Type B pancreatic cell (in vitro differentiated cells): ENCODE data around the gene RAB34. TPM values are rescaled to one million over a fixed set of nuclear protein-coding genes. Genes with fewer than 3 reads are reported as not detected.

Experiments
- DNase-seq: peaks from one replicate; pipeline ENCODE4 v3.0.0; 2021; ENCODE audit warnings: mixed read lengths; ENCODE audit not compliant: unreplicated experiment; ENCODE audit errors: extremely low spot score
- H3K27ac Mint-ChIP-seq: 2 replicates; pipeline ENCODE4 v1.8.0; 2021; ENCODE audit warnings: mild to moderate bottlenecking, mixed read lengths
- H3K27me3 Mint-ChIP-seq: 2 replicates; pipeline ENCODE4 v1.8.0; 2021; ENCODE audit warnings: mixed read lengths
- H3K36me3 Mint-ChIP-seq: 2 replicates; pipeline ENCODE4 v1.8.0; 2021; ENCODE audit warnings: mixed read lengths
- H3K4me1 Mint-ChIP-seq: one replicate; pipeline ENCODE4 v1.8.0; 2021; ENCODE audit warnings: mixed read lengths; ENCODE audit not compliant: unreplicated experiment
- H3K4me3 Mint-ChIP-seq: 2 replicates; pipeline ENCODE4 v1.8.0; 2021; ENCODE audit warnings: mild to moderate bottlenecking, mixed read lengths
- H3K9me3 Mint-ChIP-seq: 2 replicates; pipeline ENCODE4 v1.8.0; 2021; ENCODE audit warnings: mixed read lengths
- total RNA-seq: library from RNA; stranded (reverse); gene quantifications from 2 replicates; pipeline ENCODE4 v1.2.1, GENCODE V29; 2021; ENCODE audit warnings: low replicate concordance
- TF ChIP-seq, protein P1 (sequence below): fragments of 200-600 bp; sonication (generic); conservative IDR thresholded peaks from 2 replicates; pipeline ENCODE4 v1.5.0; 2021; ENCODE audit warnings: antibody characterized with exemption, mild to moderate bottlenecking

The RAB34 gene
- total RNA-seq, 1 donor from 2014 or later = 133 TPM

DNA sequence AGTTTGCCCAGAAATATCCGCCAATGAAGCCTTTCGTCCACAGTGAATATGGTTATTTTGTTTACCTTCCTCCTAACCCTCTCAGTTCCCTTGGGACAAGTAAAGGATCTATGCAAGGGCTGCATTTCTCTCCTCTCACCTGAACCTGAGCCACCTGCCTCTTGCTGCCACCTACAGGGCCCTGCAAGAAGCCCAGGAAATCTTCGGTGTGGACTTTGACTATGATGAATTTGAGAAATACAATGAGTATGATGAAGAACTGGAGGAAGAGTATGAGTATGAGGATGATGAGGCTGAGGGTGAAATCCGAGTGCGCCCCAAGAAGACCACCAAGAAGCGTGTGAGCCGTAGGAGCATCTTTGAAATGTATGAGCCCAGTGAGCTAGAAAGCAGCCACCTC lies 41.7 kb downstream of the RAB34 start:
- H3K4me3 Mint-ChIP-seq = no peak overlapping the region
- H3K27me3 Mint-ChIP-seq = no peaks in the 10 kb centered on the region
- TF ChIP-seq, protein P1, sequence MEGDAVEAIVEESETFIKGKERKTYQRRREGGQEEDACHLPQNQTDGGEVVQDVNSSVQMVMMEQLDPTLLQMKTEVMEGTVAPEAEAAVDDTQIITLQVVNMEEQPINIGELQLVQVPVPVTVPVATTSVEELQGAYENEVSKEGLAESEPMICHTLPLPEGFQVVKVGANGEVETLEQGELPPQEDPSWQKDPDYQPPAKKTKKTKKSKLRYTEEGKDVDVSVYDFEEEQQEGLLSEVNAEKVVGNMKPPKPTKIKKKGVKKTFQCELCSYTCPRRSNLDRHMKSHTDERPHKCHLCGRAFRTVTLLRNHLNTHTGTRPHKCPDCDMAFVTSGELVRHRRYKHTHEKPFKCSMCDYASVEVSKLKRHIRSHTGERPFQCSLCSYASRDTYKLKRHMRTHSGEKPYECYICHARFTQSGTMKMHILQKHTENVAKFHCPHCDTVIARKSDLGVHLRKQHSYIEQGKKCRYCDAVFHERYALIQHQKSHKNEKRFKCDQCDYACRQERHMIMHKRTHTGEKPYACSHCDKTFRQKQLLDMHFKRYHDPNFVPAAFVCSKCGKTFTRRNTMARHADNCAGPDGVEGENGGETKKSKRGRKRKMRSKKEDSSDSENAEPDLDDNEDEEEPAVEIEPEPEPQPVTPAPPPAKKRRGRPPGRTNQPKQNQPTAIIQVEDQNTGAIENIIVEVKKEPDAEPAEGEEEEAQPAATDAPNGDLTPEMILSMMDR = no peak
- no peaks in the 10 kb centered on the region for H3K9me3 Mint-ChIP-seq
- no peak for DNase-seq
- peaks cover 23% of the 10 kb centered on the region for H3K36me3 Mint-ChIP-seq
- H3K4me1 Mint-ChIP-seq = no peaks in the 10 kb centered on the region
- H3K27ac Mint-ChIP-seq = no peak overlapping the region

DNA sequence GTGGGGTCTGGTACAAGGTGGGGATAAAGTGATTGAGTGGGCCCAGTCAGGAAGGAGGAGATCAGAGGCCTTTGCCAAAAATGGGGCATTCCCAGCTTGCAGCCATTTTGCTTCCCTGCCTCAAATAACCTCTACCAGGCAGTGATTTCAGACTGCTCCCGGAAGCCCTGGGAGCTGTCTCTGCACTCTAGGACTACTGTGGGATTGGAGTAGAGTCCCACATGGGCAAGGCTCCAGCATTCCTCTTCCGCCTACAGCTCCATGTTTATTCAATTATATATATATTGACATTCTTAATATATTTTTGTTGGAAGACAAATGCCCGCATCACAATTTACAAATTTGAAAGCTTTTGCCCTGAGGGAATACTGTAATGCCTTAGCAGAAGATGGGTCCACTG lies 42.2 kb downstream of the RAB34 start:
- H3K27me3 Mint-ChIP-seq = no peaks in the 10 kb centered on the region
- H3K9me3 Mint-ChIP-seq = no peaks in the 10 kb centered on the region
- DNase-seq = no peak
- H3K4me3 Mint-ChIP-seq = no peak overlapping the region
- no peak overlapping the region for H3K27ac Mint-ChIP-seq
- peaks cover 25% of the 10 kb centered on the region for H3K36me3 Mint-ChIP-seq
- TF ChIP-seq, protein P1 = no peak
- H3K4me1 Mint-ChIP-seq = no peaks in the 10 kb centered on the region

DNA sequence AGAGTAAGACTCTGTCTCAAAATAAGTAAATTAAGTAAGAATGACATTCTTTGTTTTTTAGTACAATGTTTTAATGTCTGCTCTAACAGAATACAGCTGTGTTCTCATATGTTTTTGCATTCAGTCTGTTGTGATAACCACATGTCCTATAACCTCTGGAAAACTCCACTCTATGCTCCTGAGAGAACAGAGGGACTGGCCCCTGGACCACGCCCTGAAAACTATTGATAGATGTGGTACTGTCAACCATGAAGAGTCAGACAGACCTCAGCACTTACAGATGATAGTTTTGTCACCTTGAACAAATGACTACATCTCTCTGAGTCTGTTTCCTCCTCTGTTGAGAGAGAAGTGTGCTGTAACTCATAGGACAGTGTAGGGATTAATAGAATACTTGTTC lies 47.8 kb downstream of the RAB34 start:
- Mint-ChIP-seq H3K9me3 (no peaks in the 10 kb centered on the region), H3K4me3 (no peak overlapping the region), H3K27me3 (no peaks in the 10 kb centered on the region), H3K27ac (no peak overlapping the region), H3K36me3 (peaks cover 26% of the 10 kb centered on the region), H3K4me1 (peaks cover 15% of the 10 kb centered on the region)
- DNase-seq = no peak
- TF ChIP-seq, protein P1 = no peak

DNA sequence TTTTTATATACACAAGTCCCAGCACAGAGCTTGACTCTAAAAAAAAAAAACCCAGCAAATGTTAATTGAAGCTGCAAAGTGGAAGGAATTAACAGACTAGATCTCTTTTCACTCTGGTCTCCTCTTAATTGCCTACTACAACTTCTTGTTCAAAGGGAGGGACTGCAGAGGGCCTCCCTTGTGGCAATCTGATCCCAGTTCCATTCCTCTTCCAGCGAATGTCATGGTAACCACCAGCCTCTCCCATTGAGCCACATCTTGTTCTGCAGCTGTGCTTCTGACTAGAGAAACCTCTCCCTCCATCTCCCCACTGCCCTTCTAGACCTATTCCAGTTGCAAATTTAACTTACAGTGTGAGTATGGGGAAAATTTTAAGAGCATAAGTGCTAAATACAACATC lies 49.8 kb downstream of the RAB34 start:
- Mint-ChIP-seq H3K27me3 (no peaks in the 10 kb centered on the region), H3K4me1 (peaks cover 32% of the 10 kb centered on the region), H3K27ac (peak overlapping the region; percentile 68), H3K9me3 (no peaks in the 10 kb centered on the region), H3K4me3 (peak overlapping the region; percentile 2), H3K36me3 (peaks cover 23% of the 10 kb centered on the region)
- DNase-seq = no peak
- TF ChIP-seq, protein P1 = no peak

DNA sequence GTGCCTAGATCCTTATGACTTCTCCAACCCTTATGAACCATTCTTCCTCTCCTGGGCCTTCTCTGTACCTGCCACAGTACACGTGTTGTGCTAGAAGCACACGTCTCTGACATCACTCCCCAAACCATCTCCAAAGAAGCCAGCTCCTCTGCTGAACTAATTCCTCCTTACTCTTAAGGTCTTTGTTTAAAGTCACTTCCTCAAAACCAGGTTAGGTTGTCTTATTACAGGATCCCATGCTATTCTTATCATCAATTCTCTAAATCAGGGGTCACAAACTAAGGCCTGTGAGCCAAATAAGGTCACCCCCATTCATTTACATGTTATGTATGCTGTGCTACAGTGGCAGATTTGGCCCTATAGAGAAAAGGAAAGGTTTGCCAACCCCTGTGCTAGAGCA lies 51.7 kb downstream of the RAB34 start:
- Mint-ChIP-seq H3K27me3 (no peaks in the 10 kb centered on the region), H3K27ac (no peak overlapping the region), H3K36me3 (peaks cover 18% of the 10 kb centered on the region), H3K4me3 (no peak overlapping the region), H3K4me1 (peaks cover 40% of the 10 kb centered on the region), H3K9me3 (no peaks in the 10 kb centered on the region)
- TF ChIP-seq, protein P1 = no peak
- no peak for DNase-seq

Other genes starting within 250 kb of the RAB34 start
- gene SLC13A2, start 244.2 kb downstream of the RAB34 start, total RNA-seq = 1.2 and 8.7 TPM in 2 replicates
- gene FOXN1, start 211.5 kb downstream of the RAB34 start, total RNA-seq = 1.0 and 1.2 TPM in 2 replicates
- gene UNC119, start 165.2 kb downstream of the RAB34 start, total RNA-seq = 40.2 and 52.2 TPM in 2 replicates
- gene PIGS, start 146.3 kb downstream of the RAB34 start, total RNA-seq = 66.1 and 75.0 TPM in 2 replicates
- gene ALDOC, start 141.0 kb downstream of the RAB34 start, total RNA-seq = 7.1 and 12.6 TPM in 2 replicates
- 30.9 and 88.3 TPM in 2 replicates for gene SPAG5, start 118.8 kb downstream of the RAB34 start, total RNA-seq
- 17.5 and 27.7 TPM in 2 replicates for gene RSKR, start 103.7 kb downstream of the RAB34 start, total RNA-seq
- 144 and 151 TPM in 2 replicates for gene BLTP2, start 72.7 kb downstream of the RAB34 start, total RNA-seq
- 59.2 and 63.9 TPM in 2 replicates for gene SDF2, start 56.0 kb downstream of the RAB34 start, total RNA-seq
- gene SUPT6H, start 55.7 kb downstream of the RAB34 start, total RNA-seq = 61.3 and 69.2 TPM in 2 replicates
- 3.0 and 9.2 TPM in 2 replicates for gene PROCA1, start 6.0 kb downstream of the RAB34 start, total RNA-seq
- 1,717 and 1,950 TPM in 2 replicates for gene RPL23A, start 2.1 kb upstream of the RAB34 start, total RNA-seq
- gene TLCD1, start 8.4 kb upstream of the RAB34 start, total RNA-seq = 18.6 and 40.2 TPM in 2 replicates
- 8.7 and 9.5 TPM in 2 replicates for gene NEK8, start 10.9 kb upstream of the RAB34 start, total RNA-seq
- 219 and 327 TPM in 2 replicates for gene TRAF4, start 26.1 kb upstream of the RAB34 start, total RNA-seq
- gene FAM222B, start 124.9 kb upstream of the RAB34 start, total RNA-seq = 28.7 and 38.8 TPM in 2 replicates
- gene ERAL1, start 137.1 kb upstream of the RAB34 start, total RNA-seq = 42.8 and 51.1 TPM in 2 replicates
- 73.1 and 90.6 TPM in 2 replicates for gene FLOT2, start 179.9 kb upstream of the RAB34 start, total RNA-seq
- gene DHRS13, start 185.2 kb upstream of the RAB34 start, total RNA-seq = 19.3 and 20.4 TPM in 2 replicates
- 47.8 and 58.0 TPM in 2 replicates for gene PHF12, start 233.7 kb upstream of the RAB34 start, total RNA-seq